GM23338 (cell line): ENCODE results near the gene PLAAT5.

Experiments used
- CREB1 ChIP-seq: fragments of 250-450 bp; sonication (Bioruptor Pico); IDR thresholded peaks from 2 replicates; pipeline ENCODE4 v1.5.0; 2020; ENCODE audit warnings: low read depth, mild to moderate bottlenecking, moderate library complexity
- EZH2 ChIP-seq: fragments of 200-600 bp; sonication (generic); IDR thresholded peaks from one replicate; pipeline ENCODE4 v1.8.0; 2017; ENCODE audit warnings: antibody characterized with exemption, mild to moderate bottlenecking, low read depth; ENCODE audit not compliant: unreplicated experiment
- EZH2phosphoT487 ChIP-seq: fragments of 200-600 bp; sonication (generic); IDR thresholded peaks from one replicate; pipeline ENCODE4 v1.8.1; 2018; ENCODE audit warnings: antibody characterized with exemption; ENCODE audit not compliant: unreplicated experiment
- JUNB ChIP-seq: IDR thresholded peaks from one replicate; pipeline ENCODE4 v1.6.1; 2016; ENCODE audit warnings: antibody characterized with exemption; ENCODE audit not compliant: unreplicated experiment
- POLR2AphosphoS5 ChIP-seq: IDR thresholded peaks from 2 replicates; pipeline ENCODE4 v1.6.1; 2016; ENCODE audit warnings: antibody characterized with exemption, low read depth
- REST ChIP-seq: IDR thresholded peaks from one replicate; pipeline ENCODE4 v1.6.1; 2018; ENCODE audit warnings: antibody characterized with exemption; ENCODE audit not compliant: unreplicated experiment
- STAT1 ChIP-seq: IDR thresholded peaks from one replicate; pipeline ENCODE4 v1.6.1; 2016; ENCODE audit warnings: antibody characterized with exemption; ENCODE audit not compliant: unreplicated experiment
- ZNF462 ChIP-seq: fragments of 250-450 bp; sonication (Bioruptor Pico); IDR thresholded peaks from 2 replicates; pipeline ENCODE4 v1.5.0; 2020; ENCODE audit warnings: mild to moderate bottlenecking, moderate library complexity
- TF ChIP-seq, protein P1 (sequence below), 2 experiments: fragments of 200-600 bp in 1 of 2; sonication (generic) in 1 of 2; conservative IDR thresholded peaks; 2 replicates each; pipeline versions ENCODE4 v1.5.1 to v1.6.1; 2016 to 2017; ENCODE audit warnings: antibody characterized with exemption in 2 of 2, low read depth in 2 of 2, mild to moderate bottlenecking in 2 of 2, moderate library complexity in 1 of 2
- TF ChIP-seq, protein P2 (sequence below): IDR thresholded peaks from 2 replicates; pipeline ENCODE4 v1.6.1; 2016; ENCODE audit warnings: antibody characterized with exemption

- no peak for TF ChIP-seq POLR2AphosphoS5
- TF ChIP-seq, protein P1, sequence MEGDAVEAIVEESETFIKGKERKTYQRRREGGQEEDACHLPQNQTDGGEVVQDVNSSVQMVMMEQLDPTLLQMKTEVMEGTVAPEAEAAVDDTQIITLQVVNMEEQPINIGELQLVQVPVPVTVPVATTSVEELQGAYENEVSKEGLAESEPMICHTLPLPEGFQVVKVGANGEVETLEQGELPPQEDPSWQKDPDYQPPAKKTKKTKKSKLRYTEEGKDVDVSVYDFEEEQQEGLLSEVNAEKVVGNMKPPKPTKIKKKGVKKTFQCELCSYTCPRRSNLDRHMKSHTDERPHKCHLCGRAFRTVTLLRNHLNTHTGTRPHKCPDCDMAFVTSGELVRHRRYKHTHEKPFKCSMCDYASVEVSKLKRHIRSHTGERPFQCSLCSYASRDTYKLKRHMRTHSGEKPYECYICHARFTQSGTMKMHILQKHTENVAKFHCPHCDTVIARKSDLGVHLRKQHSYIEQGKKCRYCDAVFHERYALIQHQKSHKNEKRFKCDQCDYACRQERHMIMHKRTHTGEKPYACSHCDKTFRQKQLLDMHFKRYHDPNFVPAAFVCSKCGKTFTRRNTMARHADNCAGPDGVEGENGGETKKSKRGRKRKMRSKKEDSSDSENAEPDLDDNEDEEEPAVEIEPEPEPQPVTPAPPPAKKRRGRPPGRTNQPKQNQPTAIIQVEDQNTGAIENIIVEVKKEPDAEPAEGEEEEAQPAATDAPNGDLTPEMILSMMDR (conservative IDR thresholded peaks at IDR 0.05; ENCODE audit: low read depth in 2 of 2): no peak
- TF ChIP-seq EZH2: no peak
- no peak for TF ChIP-seq REST
- no peak for TF ChIP-seq JUNB
- TF ChIP-seq EZH2phosphoT487: no peak
- no peak for TF ChIP-seq STAT1
- TF ChIP-seq, protein P2, sequence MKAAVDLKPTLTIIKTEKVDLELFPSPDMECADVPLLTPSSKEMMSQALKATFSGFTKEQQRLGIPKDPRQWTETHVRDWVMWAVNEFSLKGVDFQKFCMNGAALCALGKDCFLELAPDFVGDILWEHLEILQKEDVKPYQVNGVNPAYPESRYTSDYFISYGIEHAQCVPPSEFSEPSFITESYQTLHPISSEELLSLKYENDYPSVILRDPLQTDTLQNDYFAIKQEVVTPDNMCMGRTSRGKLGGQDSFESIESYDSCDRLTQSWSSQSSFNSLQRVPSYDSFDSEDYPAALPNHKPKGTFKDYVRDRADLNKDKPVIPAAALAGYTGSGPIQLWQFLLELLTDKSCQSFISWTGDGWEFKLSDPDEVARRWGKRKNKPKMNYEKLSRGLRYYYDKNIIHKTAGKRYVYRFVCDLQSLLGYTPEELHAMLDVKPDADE: no peak
- no peak for TF ChIP-seq CREB1
- TF ChIP-seq ZNF462 (CRISPR knock-in tag): no peak
Measured at GRCh38 chr11:63472372-63472771, 18.6 kb downstream of the PLAAT5 start.
